HCT116 (cell line): Measurements from ENCODE around the gene TACC2. TPM values are rescaled to one million over a fixed set of nuclear protein-coding genes. Genes with fewer than 3 reads are reported as not detected.

Source experiments
- ATAC-seq: fragments of 200-7000 bp; cut with Tn5 transposase; 2 replicates; pipeline ENCODE4 v1.9.1; 2020; ENCODE audit warnings: mild to moderate bottlenecking, moderate library complexity
- BruUV-seq: library from RNA; stranded (reverse); fragments of 400-500 nt; replicated peaks from 2 replicates; lab custom pipeline; 2021; lab: Mats Ljungman, UMichigan
- CTCF ChIA-PET: fragments of 300-600 bp; sonication (Branson Sonifier 250); formaldehyde crosslinking; loops from one replicate; lab custom pipeline; 2021; ENCODE audit warnings: antibody characterized with exemption; lab: Charles Lee
- POLR2A ChIA-PET: fragments of 300-600, 350-600 bp; sonication (Branson Sonifier 250); formaldehyde crosslinking; loops from one replicate; lab custom pipeline; 2021; ENCODE audit warnings: antibody characterized with exemption; lab: Charles Lee
- RAD21 ChIA-PET, 2 experiments: fragments of 300-600 bp; sonication (Branson Sonifier 250); formaldehyde crosslinking; loops; one replicate each; lab custom pipeline; 2023; ENCODE audit warnings: low total read pairs in 2 of 2; ENCODE audit not compliant: uncharacterized antibody in 2 of 2, unreplicated experiment in 2 of 2, low non-redundant PET in 1 of 2; lab: Charles Lee
- DNase-seq: peaks from one replicate; pipeline ENCODE4 v3.0.0-alpha.2; 2010; ENCODE audit warnings: low read depth, low spot score
- H2AFZ ChIP-seq: fragments of 200-600 bp; shearing (Covaris generic), sonication (generic); 2 replicates; pipeline ENCODE4 v1.6.1; 2017; ENCODE audit warnings: low read depth, mixed run types, mixed read lengths, antibody characterized with exemption, low read length; ENCODE audit not compliant: poor library complexity, severe bottlenecking
- H3K27ac ChIP-seq: 2 replicates; pipeline ENCODE4 v1.5.1; 2012; ENCODE audit warnings: low read depth, low read length
- H3K27me3 ChIP-seq: fragments of 200-600 bp; sonication (generic); 2 replicates; pipeline ENCODE4 v1.6.1; 2016; ENCODE audit warnings: mixed run types, low read length, mixed read lengths; ENCODE audit not compliant: insufficient read depth
- H3K36me3 ChIP-seq, 2 experiments: fragments of 200-500 bp in 1 of 2; fragments of 200-600 bp in 1 of 2; sonication (Bioruptor generic) in 1 of 2; sonication (generic) in 1 of 2; 2 replicates each; pipeline versions ENCODE4 v1.5.1 to v1.6.1; 2014 to 2016; ENCODE audit warnings: low read length in 2 of 2, inconsistent platforms in 1 of 2, mixed read lengths in 1 of 2, mixed run types in 1 of 2; ENCODE audit not compliant: insufficient read depth in 2 of 2, control insufficient read depth in 1 of 2
- H3K4me1 ChIP-seq, 2 experiments: fragments of 200-600 bp in 1 of 2; sonication (generic) in 1 of 2; 2 replicates each; pipeline versions ENCODE4 v1.5.1 to v1.6.1; 2012 to 2017; ENCODE audit warnings: low read length in 2 of 2, inconsistent platforms in 1 of 2, mild to moderate bottlenecking in 1 of 2, mixed read lengths in 1 of 2, mixed run types in 1 of 2, moderate library complexity in 1 of 2; ENCODE audit not compliant: insufficient read depth in 2 of 2, control insufficient read depth in 1 of 2
- H3K4me2 ChIP-seq: fragments of 200-600 bp; sonication (generic); 2 replicates; pipeline ENCODE4 v1.6.1; 2017; ENCODE audit warnings: mixed run types, low read length, mixed read lengths
- H3K4me3 ChIP-seq, 2 experiments: fragments of 200-600 bp in 1 of 2; sonication (generic) in 1 of 2; replicated peaks in 1 of 2; 2 replicates each; pipeline ENCODE4 v1.5.1; 2011 to 2016; ENCODE audit warnings: low read length in 2 of 2, control low read depth in 1 of 2, low read depth in 1 of 2, mild to moderate bottlenecking in 1 of 2, mixed read lengths in 1 of 2, mixed run types in 1 of 2
- H3K79me2 ChIP-seq: fragments of 200-600 bp; sonication (generic); 2 replicates; pipeline ENCODE4 v1.6.1; 2017; ENCODE audit warnings: mild to moderate bottlenecking, mixed run types, low read length, moderate library complexity, mixed read lengths; ENCODE audit not compliant: insufficient read depth
- H3K9ac ChIP-seq: fragments of 200-600 bp; sonication (generic); 2 replicates; pipeline ENCODE4 v1.6.1; 2016; ENCODE audit warnings: low read length, mixed read lengths
- H3K9me2 ChIP-seq: fragments of 200-600 bp; sonication (generic), shearing (Covaris generic); 2 replicates; pipeline ENCODE4 v1.6.1; 2017; ENCODE audit warnings: mixed run types, mild to moderate bottlenecking, moderate library complexity; ENCODE audit not compliant: insufficient read depth
- H3K9me3 ChIP-seq, 2 experiments: fragments of 200-500 bp in 1 of 2; fragments of 200-600 bp in 1 of 2; sonication (Bioruptor generic) in 1 of 2; sonication (generic) in 1 of 2; 2 replicates each; pipeline ENCODE4 v1.6.1; 2014 to 2017; ENCODE audit warnings: low read length in 2 of 2, mixed read lengths in 2 of 2, inconsistent platforms in 1 of 2, low read depth in 1 of 2, mild to moderate bottlenecking in 1 of 2, mixed run types in 1 of 2, moderate library complexity in 1 of 2; ENCODE audit not compliant: control insufficient read depth in 1 of 2, insufficient read depth in 1 of 2
- H4K20me1 ChIP-seq: fragments of 200-600 bp; sonication (generic), shearing (Covaris generic); 2 replicates; pipeline ENCODE4 v1.6.1; 2017; ENCODE audit warnings: mixed run types, mild to moderate bottlenecking, moderate library complexity; ENCODE audit not compliant: insufficient read depth
- EGR1 ChIP-seq: IDR thresholded peaks from 2 replicates; pipeline ENCODE4 v1.6.1; 2012; ENCODE audit warnings: low read depth
- POLR2AphosphoS5 ChIP-seq: IDR thresholded peaks from 2 replicates; pipeline ENCODE4 v1.6.1; 2011; ENCODE audit warnings: mild to moderate bottlenecking, low read depth, low read length, moderate library complexity
- RAD21 ChIP-seq: IDR thresholded peaks from 2 replicates; pipeline ENCODE4 v1.6.1; 2012; ENCODE audit warnings: low read depth, mild to moderate bottlenecking
- SIN3A ChIP-seq: IDR thresholded peaks from 2 replicates; pipeline ENCODE4 v1.6.1; 2012; ENCODE audit warnings: low read depth
- SRF ChIP-seq: IDR thresholded peaks from 2 replicates; pipeline ENCODE4 v1.6.1; 2012; ENCODE audit warnings: low read depth
- TCF7L2 ChIP-seq: IDR thresholded peaks from 2 replicates; pipeline ENCODE4 v1.7.0; 2011; ENCODE audit warnings: borderline replicate concordance, inconsistent platforms; ENCODE audit not compliant: insufficient read depth, insufficient read length; ENCODE audit errors: extremely low read depth
- ZFX ChIP-seq: fragments of 450-650 bp; IDR thresholded peaks from 2 replicates; pipeline ENCODE4 v1.6.1; 2017
- ZNF274 ChIP-seq: fragments of 200-500 bp; sonication (Bioruptor generic); IDR thresholded peaks from 2 replicates; pipeline ENCODE4 v1.6.1; 2014; ENCODE audit warnings: mild to moderate bottlenecking, low read depth, low read length, inconsistent platforms
- intact Hi-C: fragments of 100-400 bp; cut with micrococcal nuclease; formaldehyde crosslinking; loops from 2 replicates; pipeline ENCODE4 v1.10.0; 2022
- total RNA-seq: library from RNA; stranded (reverse); gene quantifications from one replicate; pipeline ENCODE4 v1.2.1, GENCODE V29; 2021; ENCODE audit not compliant: unreplicated experiment
- TF ChIP-seq, protein P1 (sequence below): IDR thresholded peaks from 2 replicates; pipeline ENCODE4 v1.6.1; 2012

Gene TACC2
- total RNA-seq, 1 experiment from 2014 or later = 38.6 TPM

DNA sequence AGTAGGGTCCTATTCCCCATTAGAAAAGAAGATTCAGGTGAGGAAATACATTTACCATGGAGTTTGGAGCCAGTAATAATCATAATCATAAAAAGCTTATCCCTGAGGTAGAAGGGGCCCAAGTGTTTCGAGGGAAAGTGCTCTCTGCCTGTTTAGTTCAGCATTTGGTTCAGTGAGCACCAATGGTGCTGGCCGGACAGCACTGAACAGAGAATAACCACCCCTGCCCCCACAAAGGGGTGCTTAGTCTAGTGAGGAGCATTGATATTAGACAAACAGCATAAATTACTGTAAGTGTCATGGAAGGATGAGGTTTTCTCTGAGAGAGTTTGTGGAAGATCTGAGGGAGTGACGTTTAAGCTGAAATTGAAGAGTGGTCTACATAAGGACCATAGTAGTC, 39.5 kb upstream of the TACC2 start:
- CTCF ChIA-PET = no interaction called here
- BruUV-seq = no TSS peak
- no peak overlapping the region for H2AFZ ChIP-seq
- intact Hi-C loops = no loop called here
- RAD21 ChIA-PET = no interaction called here
- no peaks in the 10 kb centered on the region for H3K9me2 ChIP-seq
- no peak overlapping the region for H3K9ac ChIP-seq
- no peaks in the 10 kb centered on the region for H3K27me3 ChIP-seq
- no peaks in the 10 kb centered on the region for H3K9me3 ChIP-seq
- H3K4me1 ChIP-seq = no peaks in the 10 kb centered on the region
- POLR2A ChIA-PET = no interaction called here
- H3K27ac ChIP-seq = no peak overlapping the region
- no peak for TF ChIP-seq SIN3A
- no peak for TF ChIP-seq ZFX
- no peak for TF ChIP-seq SRF
- TF ChIP-seq RAD21 = no peak
- TF ChIP-seq, protein P1, sequence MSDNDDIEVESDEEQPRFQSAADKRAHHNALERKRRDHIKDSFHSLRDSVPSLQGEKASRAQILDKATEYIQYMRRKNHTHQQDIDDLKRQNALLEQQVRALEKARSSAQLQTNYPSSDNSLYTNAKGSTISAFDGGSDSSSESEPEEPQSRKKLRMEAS = no peak
- TF ChIP-seq EGR1 = no peak
- no peak for DNase-seq
- no peaks in the 10 kb centered on the region for H4K20me1 ChIP-seq
- no peaks in the 10 kb centered on the region for H3K36me3 ChIP-seq
- no peak overlapping the region for H3K4me2 ChIP-seq
- no peak for ATAC-seq
- H3K4me3 ChIP-seq = no peak overlapping the region
- no peaks in the 10 kb centered on the region for H3K79me2 ChIP-seq

- ATAC-seq = no peak
- no peaks in the 10 kb centered on the region; a peak in 1 of 4 replicates for H3K4me1 ChIP-seq
- no peak overlapping the region for H2AFZ ChIP-seq
- POLR2A ChIA-PET = no interaction called here
- no peak for TF ChIP-seq ZNF274
- no peak for TF ChIP-seq POLR2AphosphoS5
- TF ChIP-seq TCF7L2 = no peak
- TF ChIP-seq, all 23 proteins: peak for 0
- RAD21 ChIA-PET = no interaction called here
- Histone ChIP-seq H3K9me2 (no peaks in the 10 kb centered on the region), H3K36me3 (no peaks in the 10 kb centered on the region), H4K20me1 (no peaks in the 10 kb centered on the region), H3K4me3 (no peak overlapping the region), H3K4me2 (no peak overlapping the region), H3K27ac (no peak overlapping the region), H3K9me3 (no peaks in the 10 kb centered on the region), H3K27me3 (no peaks in the 10 kb centered on the region), H3K9ac (no peak overlapping the region), H3K79me2 (no peaks in the 10 kb centered on the region)
- DNase-seq = no peak
- BruUV-seq = no TSS peak
- CTCF ChIA-PET = no interaction called here
- intact Hi-C loops = no loop called here
These were observed 36.7 kb upstream of the TACC2 start for GRCh38 chr10:121952226-121952625.
